Measurements from ENCODE around the gene DNAH17. TPM values are rescaled to one million over a fixed set of nuclear protein-coding genes. Genes with fewer than 3 reads are reported as not detected.

DNAH17 gene
- total RNA-seq, 1 experiment from 2014 or later, result 0.05 TPM

DNA sequence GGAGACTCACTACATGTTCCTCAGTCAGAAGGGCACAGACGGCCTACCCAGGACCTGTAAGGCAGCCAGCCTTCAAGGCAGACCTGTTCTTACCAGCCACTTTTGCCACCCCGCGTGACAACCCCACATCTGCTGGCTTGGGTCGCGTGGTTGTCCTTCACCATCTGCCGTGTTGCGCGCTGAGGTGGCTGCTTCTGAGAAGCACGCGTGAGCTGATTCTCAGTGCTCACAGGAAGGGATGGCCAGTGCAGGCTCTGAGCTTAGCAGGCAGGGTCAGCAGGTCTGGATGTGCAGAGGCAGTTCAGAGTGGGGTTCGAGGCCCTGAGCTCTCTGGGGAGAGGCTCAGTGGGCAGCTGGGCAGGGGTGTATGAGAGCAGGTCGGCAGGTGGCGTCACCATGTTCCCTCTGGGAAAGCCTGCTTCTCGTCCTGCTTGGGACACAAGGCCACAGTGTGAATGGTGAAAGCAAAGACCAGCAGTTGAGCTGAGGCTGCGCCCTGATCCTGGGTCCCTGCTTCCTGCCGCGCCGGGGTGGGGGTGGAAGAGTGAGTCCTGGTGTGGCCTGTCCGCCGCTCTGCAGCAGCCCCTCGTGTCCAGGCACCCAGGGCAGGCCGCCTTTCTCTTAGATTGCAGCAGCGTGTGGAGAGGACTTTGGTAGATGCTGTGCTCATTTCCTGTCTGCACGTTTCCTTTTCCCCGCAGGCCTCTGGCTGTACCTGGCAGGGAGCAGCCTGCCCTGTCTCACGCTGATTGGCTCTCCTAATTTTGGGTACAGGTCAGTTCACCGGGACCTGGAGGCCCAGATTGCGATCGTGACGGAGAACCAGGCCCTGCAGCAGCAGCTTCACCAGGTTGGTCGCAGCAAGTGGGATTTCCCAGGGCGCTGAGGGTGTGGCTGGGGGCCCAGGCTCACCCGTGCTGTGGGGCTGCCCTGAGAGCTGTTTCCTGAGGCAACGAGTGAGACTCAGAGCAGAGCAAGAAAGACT lies 162.7 kb downstream of the DNAH17 start:
- no peak for DNase-seq (ENCODE audit: low read depth)

- no peak for DNase-seq (ENCODE audit: low read depth)
These were observed 164.8 kb downstream of the DNAH17 start for GRCh38 chr17:78412403-78412802.

GRCh38 chr17:78411241-78411857 lies 165.8 kb downstream of the DNAH17 start:
- DNase-seq (ENCODE audit: low read depth), result no peak

GRCh38 chr17:78409191-78409928 lies 167.8 kb downstream of the DNAH17 start:
- DNase-seq (ENCODE audit: low read depth), result no peak

DNA sequence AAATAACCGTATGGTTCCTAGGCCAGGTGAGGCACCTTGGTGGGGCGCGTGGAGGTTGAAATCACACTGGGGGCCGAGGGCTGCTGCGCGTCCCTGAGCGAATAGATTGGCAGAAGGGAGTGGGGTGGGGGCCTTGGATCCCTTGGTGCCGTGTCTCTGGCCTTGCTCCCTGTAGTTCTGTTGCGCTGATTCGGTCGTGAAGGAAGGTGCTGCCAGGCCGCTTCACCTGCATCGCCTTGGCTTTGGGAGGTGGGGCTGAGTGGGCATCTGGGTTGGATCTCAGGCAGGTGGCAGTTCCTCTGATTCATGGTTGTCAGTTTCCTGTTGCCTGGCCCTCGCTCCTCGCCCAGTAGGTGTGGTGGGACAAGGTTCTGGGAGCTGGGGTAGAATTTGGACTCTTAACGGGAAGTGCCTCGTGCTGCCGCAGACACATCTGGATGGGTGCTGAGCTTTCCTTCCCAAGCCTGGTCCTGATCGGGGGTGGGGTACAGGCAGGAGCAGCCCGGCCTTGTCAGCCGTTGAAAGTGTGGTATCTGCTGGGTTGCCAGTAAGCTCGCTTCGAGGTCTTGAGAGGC lies 168.6 kb downstream of the DNAH17 start:
- DNase-seq (ENCODE audit: low read depth), result no peak

GRCh38 chr17:78407387-78408000 lies 169.7 kb downstream of the DNAH17 start:
- DNase-seq (ENCODE audit: low read depth), result no peak

DNA sequence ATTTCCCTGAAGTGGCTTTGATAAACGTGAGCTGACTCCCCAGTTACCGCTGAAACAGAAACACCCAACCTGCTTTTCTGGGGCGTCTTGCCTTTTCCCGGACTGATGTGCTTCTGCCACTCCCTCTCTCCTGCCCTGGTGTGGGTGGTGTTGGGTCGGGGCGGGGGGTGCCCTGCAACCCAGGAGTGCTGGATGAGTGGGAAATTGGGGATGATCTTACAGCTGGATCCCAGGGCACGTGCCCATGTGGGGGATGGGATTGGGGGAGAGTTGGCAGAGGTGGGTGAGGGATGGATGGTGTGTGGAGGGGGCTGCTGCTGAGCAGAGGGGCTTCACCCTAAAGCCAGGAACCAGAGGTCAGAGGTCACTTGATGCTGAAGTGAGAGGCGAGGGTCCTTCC lies 170.3 kb downstream of the DNAH17 start:
- no peak for DNase-seq (ENCODE audit: low read depth)

DNA sequence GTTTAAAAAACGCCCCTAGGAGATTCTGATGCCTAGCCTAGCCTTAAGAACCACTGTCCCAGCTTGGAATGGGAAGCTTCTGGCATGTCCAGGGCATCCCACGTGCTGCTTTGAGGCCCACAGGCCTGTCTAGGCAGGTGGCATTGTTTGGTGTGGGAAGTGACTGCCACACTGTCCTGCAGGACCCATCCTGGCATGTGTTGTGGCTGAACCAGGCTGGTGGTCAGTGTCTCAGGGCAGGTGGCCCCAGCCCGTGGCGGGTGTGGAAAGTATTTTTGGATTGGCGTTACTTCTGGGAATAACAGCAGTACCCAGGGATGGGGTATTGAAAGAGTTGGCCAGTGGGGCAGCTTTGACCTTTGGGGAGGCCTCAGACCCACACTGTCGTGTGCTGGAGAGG lies 170.8 kb downstream of the DNAH17 start:
- DNase-seq (ENCODE audit: low read depth), result no peak

- no peak for DNase-seq (ENCODE audit: low read depth)
These were observed 173.4 kb downstream of the DNAH17 start for GRCh38 chr17:78403822-78404221.

- DNase-seq (ENCODE audit: low read depth), result no peak
These were observed 175.3 kb downstream of the DNAH17 start for GRCh38 chr17:78401891-78402290.

- DNase-seq (ENCODE audit: low read depth), result peak; percentile 27
These were observed 175.9 kb downstream of the DNAH17 start for GRCh38 chr17:78401246-78401645.

DNA sequence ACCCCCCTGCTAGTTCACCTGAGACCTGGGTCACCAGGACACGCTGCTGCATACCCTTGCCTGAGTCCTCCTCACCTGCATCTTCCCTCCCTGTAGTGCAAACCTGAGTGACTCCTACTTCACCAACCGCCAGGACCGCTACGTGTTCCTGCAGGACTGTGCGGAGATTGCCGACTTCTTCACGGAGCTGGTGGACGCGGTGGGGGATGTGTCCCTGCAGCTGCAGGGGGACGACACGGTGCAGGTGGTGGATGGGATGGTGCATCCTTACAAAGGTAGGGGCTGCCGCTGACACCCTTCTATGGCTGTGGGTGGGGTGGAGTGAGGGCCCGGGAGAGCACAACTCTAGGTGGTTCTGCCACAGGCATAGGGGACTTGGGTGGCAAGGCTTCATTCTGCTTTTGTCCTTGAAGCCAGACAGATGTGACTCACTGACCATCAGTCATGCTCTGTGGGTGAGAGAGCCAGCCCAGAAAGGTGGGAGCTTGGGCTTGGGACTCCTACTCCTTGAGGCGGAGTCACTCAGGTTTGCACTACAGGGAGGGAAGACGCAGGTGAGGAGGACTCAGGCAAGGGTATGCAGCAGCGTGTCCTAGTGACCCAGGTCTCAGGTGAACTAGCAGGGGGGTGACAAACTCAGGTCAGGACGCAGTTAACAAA lies 176.5 kb downstream of the DNAH17 start:
- no peak for DNase-seq (ENCODE audit: low read depth)

DNA sequence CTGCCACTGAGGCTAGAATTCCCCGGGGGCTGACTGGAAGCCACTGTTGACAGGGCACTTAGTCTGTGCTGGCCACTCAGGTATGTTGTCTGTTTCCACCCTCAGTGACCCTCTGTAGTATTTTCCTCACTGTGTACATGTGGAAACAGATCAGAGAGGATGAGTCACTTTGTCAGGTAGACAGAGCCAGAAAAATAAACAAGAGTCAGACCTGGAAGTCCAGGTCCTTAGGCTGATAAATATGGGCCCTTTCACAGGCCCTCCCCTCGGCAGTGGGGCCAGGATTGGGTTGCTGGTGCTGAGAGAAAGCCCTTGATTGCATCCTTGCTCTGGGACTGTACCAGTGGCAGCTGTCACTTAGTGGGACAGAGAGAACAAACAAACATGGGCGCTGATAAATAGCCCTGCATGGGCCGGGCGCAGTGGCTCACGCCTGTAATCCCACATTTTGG lies 177.5 kb downstream of the DNAH17 start:
- no peak for DNase-seq (ENCODE audit: low read depth)

GRCh38 chr17:78399028-78399692 lies 178.0 kb downstream of the DNAH17 start:
- DNase-seq (ENCODE audit: low read depth), result no peak

DNA sequence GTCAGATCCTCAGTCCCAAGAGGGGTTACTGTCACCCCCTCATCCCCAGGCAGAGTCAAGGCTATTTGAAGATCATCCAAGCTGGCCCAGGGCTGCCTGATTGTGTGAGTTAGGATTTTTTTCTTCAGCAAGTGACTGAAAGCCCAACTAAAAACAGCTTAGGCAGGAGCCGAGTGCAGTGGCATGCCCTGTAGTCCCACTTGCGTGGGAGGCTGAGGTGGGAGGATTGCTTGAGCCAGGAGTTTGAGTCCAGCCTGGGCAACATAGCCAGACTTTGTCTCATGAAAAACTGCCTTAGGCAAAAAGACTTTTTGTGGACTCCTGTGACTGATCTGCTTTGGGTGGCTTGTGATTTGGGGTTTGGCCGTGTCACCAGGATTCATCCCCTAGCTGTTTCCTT lies 178.8 kb downstream of the DNAH17 start:
- no peak for DNase-seq (ENCODE audit: low read depth)

- DNase-seq (ENCODE audit: low read depth), result no peak
These were observed 179.5 kb downstream of the DNAH17 start for GRCh38 chr17:78397681-78398101.

- DNase-seq (ENCODE audit: low read depth), result no peak
These were observed 180.5 kb downstream of the DNAH17 start for GRCh38 chr17:78396441-78397337.

GRCh38 chr17:78395155-78395554 lies 182.0 kb downstream of the DNAH17 start:
- DNase-seq (ENCODE audit: low read depth), result no peak

GRCh38 chr17:78394209-78394608 lies 183.0 kb downstream of the DNAH17 start:
- DNase-seq (ENCODE audit: low read depth), result no peak

All from M059J (cell line).